ENCODE data around the gene RNF152. TPM values are rescaled to one million over a fixed set of nuclear protein-coding genes. Genes with fewer than 3 reads are reported as not detected.

RNF152 gene
- total RNA-seq, 6 donors from 2014 or later: 6.3 to 24.0 (median 17.9) TPM

DNA sequence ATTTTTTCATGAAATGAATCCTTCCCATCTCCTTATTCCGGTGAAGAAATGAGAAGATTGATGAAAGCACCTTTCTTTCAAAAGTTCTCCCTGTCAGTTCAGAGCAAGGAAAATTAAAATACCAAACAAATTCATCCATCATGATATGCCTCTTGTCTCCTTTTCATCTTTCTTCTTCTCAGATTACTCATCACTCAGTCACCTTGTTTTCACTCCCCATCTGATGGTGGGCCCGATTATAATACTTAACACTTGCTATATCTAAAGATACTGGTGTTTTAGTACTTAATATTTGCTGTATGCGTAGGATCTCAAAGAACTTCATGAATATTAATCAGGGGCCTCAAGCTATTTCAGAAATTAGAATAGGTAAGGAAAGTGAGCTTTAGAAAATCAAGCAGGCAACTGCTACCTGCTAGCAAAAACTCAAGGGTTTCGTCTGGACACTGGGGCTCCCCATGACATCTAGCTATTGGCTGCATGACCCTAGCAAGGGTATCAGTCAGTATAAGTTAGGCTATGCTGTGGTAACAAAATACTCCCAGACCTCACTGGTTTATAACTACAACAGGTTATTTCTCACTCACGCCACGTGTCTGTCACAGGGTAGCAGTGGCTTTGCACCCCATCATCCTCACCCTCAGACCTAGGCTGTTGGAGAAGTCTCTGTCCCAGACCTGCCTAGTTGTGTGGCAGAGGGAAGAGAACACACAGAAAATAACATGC is 39.0 kb upstream of the RNF152 start:
- no peaks in the 10 kb centered on the region for H3K4me1 ChIP-seq
- H3K27ac ChIP-seq: no peak overlapping the region
- DNase-seq: no peak
- ATAC-seq (ENCODE audit: low FRiP score in 2 of 2): no peak
- no peak overlapping the region for H3K4me3 ChIP-seq
- 87 to 94% methylated on average over 6 of the region's 6 CpGs for WGBS, 2 donors
- TF ChIP-seq POLR2A (IDR thresholded peaks at IDR 0.05) (no peak), POLR2AphosphoS5 (IDR thresholded peaks at IDR 0.05) (no peak), EP300 (IDR thresholded peaks at IDR 0.05) (no peak)
- TF ChIP-seq, protein P1, sequence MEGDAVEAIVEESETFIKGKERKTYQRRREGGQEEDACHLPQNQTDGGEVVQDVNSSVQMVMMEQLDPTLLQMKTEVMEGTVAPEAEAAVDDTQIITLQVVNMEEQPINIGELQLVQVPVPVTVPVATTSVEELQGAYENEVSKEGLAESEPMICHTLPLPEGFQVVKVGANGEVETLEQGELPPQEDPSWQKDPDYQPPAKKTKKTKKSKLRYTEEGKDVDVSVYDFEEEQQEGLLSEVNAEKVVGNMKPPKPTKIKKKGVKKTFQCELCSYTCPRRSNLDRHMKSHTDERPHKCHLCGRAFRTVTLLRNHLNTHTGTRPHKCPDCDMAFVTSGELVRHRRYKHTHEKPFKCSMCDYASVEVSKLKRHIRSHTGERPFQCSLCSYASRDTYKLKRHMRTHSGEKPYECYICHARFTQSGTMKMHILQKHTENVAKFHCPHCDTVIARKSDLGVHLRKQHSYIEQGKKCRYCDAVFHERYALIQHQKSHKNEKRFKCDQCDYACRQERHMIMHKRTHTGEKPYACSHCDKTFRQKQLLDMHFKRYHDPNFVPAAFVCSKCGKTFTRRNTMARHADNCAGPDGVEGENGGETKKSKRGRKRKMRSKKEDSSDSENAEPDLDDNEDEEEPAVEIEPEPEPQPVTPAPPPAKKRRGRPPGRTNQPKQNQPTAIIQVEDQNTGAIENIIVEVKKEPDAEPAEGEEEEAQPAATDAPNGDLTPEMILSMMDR (IDR thresholded peaks at IDR 0.05): no peak
- H3K27me3 ChIP-seq: no peaks in the 10 kb centered on the region
- H3K9me3 ChIP-seq: no peaks in the 10 kb centered on the region
- no peaks in the 10 kb centered on the region for H3K36me3 ChIP-seq

DNA sequence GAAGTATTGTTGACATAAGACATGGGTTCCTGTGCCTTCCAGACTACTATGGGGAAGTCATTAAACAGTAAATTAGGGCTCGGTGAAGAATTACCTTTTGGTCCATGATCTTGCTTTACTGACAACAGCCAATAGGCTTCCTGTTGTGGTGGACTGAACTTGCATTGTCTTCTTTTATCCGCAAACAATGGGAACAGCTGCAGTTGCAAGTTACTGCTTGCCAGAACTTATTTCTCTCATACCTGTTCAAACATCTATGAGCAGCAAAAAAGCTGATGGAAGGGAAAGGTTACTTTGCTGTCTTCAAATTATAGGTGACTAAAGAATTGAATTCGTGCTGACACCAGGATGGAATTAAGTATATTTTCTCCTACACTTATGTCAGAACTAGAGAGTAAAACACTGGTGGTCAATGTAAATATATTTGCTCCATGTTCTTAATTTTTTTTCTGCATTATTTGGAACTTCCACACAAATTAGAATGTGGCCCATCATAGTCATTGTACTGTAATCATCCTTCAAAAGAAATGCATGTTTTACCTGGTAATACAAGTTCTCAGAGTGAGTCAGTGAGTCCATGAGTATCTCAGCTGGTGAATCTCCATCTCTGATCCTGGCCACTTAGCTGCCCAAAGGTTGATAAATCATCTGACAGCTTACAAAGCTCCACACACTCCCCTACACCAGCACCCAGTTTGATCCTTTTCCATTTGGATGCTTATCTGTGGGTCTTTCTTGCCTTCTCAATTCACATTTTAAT is 37.3 kb upstream of the RNF152 start:
- no peak for ATAC-seq (ENCODE audit: low FRiP score in 2 of 2)
- WGBS, 2 donors: 63 to 78% methylated on average over 3 of the region's 3 CpGs
- DNase-seq: no peak

DNA sequence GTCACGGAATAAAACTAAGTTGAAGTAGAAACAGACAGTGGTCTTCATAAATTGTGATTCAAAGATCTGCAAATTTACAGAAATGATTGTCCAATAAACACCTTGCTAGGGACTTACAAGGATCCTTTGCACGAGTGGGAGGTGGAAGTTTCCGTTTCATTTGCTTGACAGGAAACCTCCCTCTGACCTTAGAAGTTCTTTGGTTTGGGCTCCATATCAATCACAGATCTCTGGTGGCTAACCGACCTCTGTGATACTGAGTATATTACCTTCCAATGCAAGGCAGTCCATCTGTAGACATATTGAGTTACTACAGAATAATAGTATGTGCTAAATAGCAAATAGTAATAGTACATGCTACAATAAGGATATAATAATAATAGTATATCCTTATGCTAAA is 33.7 kb upstream of the RNF152 start:
- TF ChIP-seq POLR2AphosphoS5 (IDR thresholded peaks at IDR 0.05): no peak
- TF ChIP-seq, protein P1 (IDR thresholded peaks at IDR 0.05): no peak
- no peak for TF ChIP-seq POLR2A (IDR thresholded peaks at IDR 0.05)
- TF ChIP-seq EP300 (IDR thresholded peaks at IDR 0.05): no peak
- ATAC-seq (ENCODE audit: low FRiP score in 2 of 2) (no peak), DNase-seq (no peak)
- Histone ChIP-seq H3K9me3 (no peaks in the 10 kb centered on the region), H3K36me3 (no peaks in the 10 kb centered on the region), H3K4me1 (no peaks in the 10 kb centered on the region), H3K4me3 (no peak overlapping the region), H3K27ac (no peak overlapping the region), H3K27me3 (no peaks in the 10 kb centered on the region)
- 64% methylated on average over 4 of the region's 4 CpGs for WGBS, 2 donors

More for the DNA sequence above, 37.3 kb upstream of the RNF152 start:
- no peak overlapping the region for H3K27ac ChIP-seq
- H3K27me3 ChIP-seq: no peaks in the 10 kb centered on the region
- no peak overlapping the region for H3K4me3 ChIP-seq
- no peaks in the 10 kb centered on the region for H3K9me3 ChIP-seq
- H3K36me3 ChIP-seq: no peaks in the 10 kb centered on the region
- no peak for TF ChIP-seq EP300 (IDR thresholded peaks at IDR 0.05)
- TF ChIP-seq, protein P1 (IDR thresholded peaks at IDR 0.05): no peak
- TF ChIP-seq POLR2AphosphoS5 (IDR thresholded peaks at IDR 0.05): no peak
- no peak for TF ChIP-seq POLR2A (IDR thresholded peaks at IDR 0.05)
- no peaks in the 10 kb centered on the region for H3K4me1 ChIP-seq

DNA sequence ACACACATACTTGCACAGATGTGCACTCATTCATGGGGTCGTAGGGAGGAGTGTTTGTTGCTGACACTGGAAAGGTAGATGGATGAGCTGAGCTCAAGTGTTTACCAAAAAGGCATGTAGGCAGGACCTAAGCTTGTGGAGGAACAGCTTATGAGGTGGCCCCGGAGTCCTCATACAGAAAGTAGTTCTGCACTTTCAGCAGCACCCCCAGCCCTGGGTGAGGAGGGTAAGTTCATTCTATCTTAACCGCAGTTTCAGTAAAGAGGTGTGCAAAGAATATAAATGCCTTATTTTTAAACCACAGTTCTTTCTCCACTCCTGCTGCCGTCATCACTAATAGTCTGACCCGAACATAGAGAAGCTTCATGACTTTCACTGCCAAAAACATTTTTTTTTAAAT is 31.7 kb upstream of the RNF152 start:
- Histone ChIP-seq H3K27ac (no peak overlapping the region), H3K36me3 (no peaks in the 10 kb centered on the region), H3K9me3 (no peaks in the 10 kb centered on the region), H3K4me1 (no peaks in the 10 kb centered on the region), H3K4me3 (no peak overlapping the region), H3K27me3 (no peaks in the 10 kb centered on the region)
- 51 to 67% methylated on average over 4 to 5 of the region's 5 CpGs for WGBS, 2 donors
- ATAC-seq (ENCODE audit: low FRiP score in 2 of 2) (no peak), DNase-seq (no peak)
- TF ChIP-seq POLR2A (IDR thresholded peaks at IDR 0.05): no peak

DNA sequence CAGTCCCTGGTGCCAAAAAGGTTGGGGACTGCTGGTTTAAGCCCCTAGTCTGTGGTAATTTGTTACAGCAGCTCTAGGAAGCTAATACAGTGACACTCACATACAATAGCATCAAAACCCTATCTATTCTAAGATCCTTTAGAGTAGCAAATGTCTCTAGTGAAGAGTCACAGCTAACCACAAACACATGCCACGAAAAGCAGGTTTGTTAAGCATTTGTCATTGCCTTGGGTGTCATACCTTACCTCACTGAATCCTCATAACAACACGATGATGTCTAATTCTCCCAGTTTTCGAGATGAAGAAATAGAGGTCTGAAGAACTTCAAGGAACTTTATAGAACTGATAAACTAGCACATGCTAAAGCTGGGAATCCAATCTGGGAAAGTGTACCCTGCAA is 29.6 kb upstream of the RNF152 start:
- ATAC-seq (ENCODE audit: low FRiP score in 2 of 2): no peak
- Histone ChIP-seq H3K36me3 (no peaks in the 10 kb centered on the region), H3K27me3 (no peaks in the 10 kb centered on the region), H3K4me3 (no peak overlapping the region), H3K27ac (no peak overlapping the region), H3K4me1 (no peaks in the 10 kb centered on the region), H3K9me3 (no peaks in the 10 kb centered on the region)
- TF ChIP-seq, protein P1 (IDR thresholded peaks at IDR 0.05): no peak
- no peak for TF ChIP-seq EP300 (IDR thresholded peaks at IDR 0.05)
- TF ChIP-seq POLR2A (IDR thresholded peaks at IDR 0.05): no peak
- TF ChIP-seq POLR2AphosphoS5 (IDR thresholded peaks at IDR 0.05): no peak
- DNase-seq: no peak
- 84 to 89% methylated on average over 3 of the region's 3 CpGs for WGBS, 2 donors
